Cardiac septum (tissue), 1 donor: Measurements from ENCODE around the gene CD160. TPM values are rescaled to one million over a fixed set of nuclear protein-coding genes. Genes with fewer than 3 reads are reported as not detected.
"Not testable (repeated sequence)": the region's sequence is repeated elsewhere in the genome, so short reads cannot be mapped to it uniquely, and the experiment has no call there.

Experiments
- DNase-seq: peaks from one replicate; pipeline ENCODE4 v3.0.0-alpha.2; 2020; ENCODE audit warnings: low spot score
- intact Hi-C: fragments of 100-400 bp; cut with DNase I; formaldehyde crosslinking; loops from one replicate; pipeline ENCODE4 v1.14.0; 2022
- total RNA-seq: library from RNA; stranded (reverse); fragmentation: NEBNext Ultra II Directional; extraction: Animal tissue kit (Norgen Biotek cat#: 25700); gene quantifications from one replicate; pipeline ENCODE4 v1.2.1, GENCODE V29; 2021
- donor health status: DM: no; HTN: no; CAD: no.

CD160 gene
- total RNA-seq, 1 donor from 2014 or later = 0.22 TPM

- intact Hi-C loops = no loop called here
- no peak for DNase-seq
Observed at GRCh38 chr1:145707183-145707867, 12.0 kb upstream of the CD160 start, which contains the start of gene PDZK1. Gene PDZK1 (minus strand): TSS chr1:145707368. CDS start chr1:145688021, 19,347 bp downstream.

GRCh38 chr1:145708063-145708462, 11.2 kb upstream of the CD160 start:
- no peak for DNase-seq
- intact Hi-C loops = no loop called here

DNA sequence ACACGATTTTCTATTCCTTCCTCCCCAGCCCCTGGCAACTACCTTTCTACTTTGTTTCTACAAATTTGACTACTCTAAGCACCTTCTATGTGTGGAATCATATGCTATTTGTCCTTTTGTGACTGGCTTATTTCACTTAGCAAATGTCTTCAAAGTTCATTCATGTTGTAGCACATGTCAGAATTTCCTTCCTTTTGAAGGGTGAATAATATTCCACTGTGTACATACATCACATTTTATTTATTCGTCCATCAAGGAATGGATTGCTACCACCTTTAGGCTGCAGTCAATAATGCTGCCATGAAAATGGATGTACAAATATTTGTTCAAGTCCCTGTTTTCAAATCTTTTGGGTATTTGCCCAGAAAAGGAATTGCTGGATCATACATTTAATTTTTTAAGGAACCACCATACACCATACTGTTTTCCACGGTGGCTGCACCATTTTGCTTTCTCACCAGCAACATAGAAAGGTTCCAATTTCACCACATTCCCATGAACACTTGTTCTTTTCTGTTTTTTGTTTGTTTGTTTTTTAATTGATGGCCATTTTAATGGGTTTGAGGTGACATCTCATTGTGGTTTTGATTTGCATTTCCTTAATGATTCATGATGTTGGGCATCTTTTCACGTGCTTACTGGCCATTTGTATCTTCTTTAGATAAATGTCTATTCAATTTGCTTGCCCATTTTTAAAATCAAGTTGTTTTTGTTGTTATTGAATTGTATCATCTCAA, 8.8 kb upstream of the CD160 start:
- intact Hi-C loops = no loop called here
- no peak for DNase-seq

- intact Hi-C loops = no loop called here
- no peak for DNase-seq
Observed at GRCh38 chr1:145711213-145711651, 8.1 kb upstream of the CD160 start.

DNA sequence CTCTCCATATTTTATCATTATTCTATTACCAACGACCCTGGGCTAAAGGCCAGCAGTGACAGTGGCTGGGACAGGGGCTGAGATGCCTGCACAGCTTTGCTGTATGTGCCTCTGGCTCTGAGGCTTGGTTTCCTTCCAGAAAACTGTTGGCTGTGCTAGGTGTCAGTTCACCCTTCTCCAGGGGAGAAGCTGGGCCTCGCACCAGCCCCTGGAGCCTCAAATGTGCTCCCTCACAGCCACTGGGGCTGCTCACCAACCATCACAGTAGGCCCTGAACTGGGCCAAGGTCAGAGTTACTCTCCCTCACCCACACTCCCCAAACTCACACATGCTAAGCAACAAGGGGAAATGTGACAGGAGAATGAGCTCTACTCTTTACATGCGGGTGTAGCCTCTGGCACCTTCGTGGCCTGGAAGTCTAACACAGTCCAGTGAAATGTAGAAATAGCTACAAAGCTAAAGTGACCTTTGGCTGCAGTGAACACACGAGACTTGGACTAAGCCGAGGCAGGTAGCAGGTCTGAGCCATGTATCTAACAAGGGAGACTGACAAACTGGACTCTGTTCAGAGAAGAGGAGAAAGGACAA, 4.7 kb upstream of the CD160 start:
- intact Hi-C loops = no loop called here
- DNase-seq = no peak

- intact Hi-C loops = no loop called here
- no peak for DNase-seq
Observed at GRCh38 chr1:145716641-145717345, 2.5 kb upstream of the CD160 start.

GRCh38 chr1:145717833-145718232, 1.5 kb upstream of the CD160 start:
- DNase-seq = no peak
- intact Hi-C loops = no loop called here

DNA sequence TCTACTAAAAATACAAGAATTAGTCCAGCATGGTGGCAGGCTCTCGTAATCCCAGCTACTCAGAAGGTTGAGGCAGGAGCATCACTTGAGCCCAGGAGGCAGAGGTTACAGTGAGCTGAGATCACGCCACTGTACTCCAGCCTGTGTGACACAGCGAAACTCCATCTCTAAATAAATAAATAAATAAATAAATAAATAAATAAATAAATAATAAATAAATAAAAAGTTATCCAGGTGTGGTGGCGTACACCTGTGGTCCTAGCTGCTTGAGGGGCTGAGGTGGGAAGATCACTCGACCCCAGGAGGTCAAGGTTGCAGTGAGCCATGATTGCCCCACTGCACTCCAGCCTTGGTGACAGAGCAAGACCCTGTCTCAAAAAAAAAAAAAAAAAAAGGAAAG, 834 bp upstream of the CD160 start:
- DNase-seq, intact Hi-C loops: not testable (repeated sequence)

GRCh38 chr1:145720556-145720877, 1.2 kb downstream of the CD160 start:
- intact Hi-C loops = no loop called here
- no peak for DNase-seq

- peak; percentile 88 for DNase-seq
- intact Hi-C loops = no loop called here
Observed at GRCh38 chr1:145720878-145721671, 1.8 kb downstream of the CD160 start.

DNA sequence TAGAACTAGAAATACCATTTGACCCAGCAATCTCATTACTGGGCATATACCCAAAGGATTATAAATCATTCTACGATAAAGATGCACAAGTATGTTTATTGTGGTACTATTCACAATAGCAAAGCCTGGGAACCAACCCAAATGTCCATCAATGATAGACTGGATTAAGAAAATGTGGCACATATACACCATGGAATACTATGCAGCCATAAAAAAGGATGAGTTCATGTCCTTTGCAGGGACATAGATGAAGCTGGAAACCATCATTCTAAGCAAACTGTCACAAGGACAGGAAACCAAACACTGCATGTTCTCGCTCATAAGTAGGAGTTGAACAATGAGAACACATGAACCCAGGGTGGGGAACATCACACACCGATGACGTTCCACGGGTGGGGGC, 6.9 kb downstream of the CD160 start:
- intact Hi-C loops = not testable (repeated sequence)

DNA sequence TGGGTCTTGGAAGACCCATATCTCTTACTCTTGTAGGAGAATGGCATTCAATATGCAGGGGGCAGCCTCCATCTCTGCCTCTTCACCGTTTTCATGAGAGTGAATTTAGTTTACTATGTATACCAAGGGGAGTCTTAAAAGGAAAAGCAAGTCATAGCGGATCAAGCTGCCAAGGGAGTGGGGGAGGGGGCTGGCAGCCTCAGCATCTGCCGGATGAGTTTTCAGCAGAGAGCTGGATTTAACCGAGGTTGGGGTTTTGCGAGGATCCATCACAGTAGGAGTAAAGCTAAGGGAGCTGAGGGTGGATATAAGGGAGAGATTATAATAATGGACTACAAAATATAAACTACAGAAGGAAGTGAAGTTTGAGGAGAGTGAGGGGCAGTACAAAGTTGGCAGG, 9.9 kb downstream of the CD160 start:
- intact Hi-C loops = no loop called here
- DNase-seq = no peak

More for the DNA sequence above, 6.9 kb downstream of the CD160 start:
- not testable (repeated sequence) for DNase-seq

DNA sequence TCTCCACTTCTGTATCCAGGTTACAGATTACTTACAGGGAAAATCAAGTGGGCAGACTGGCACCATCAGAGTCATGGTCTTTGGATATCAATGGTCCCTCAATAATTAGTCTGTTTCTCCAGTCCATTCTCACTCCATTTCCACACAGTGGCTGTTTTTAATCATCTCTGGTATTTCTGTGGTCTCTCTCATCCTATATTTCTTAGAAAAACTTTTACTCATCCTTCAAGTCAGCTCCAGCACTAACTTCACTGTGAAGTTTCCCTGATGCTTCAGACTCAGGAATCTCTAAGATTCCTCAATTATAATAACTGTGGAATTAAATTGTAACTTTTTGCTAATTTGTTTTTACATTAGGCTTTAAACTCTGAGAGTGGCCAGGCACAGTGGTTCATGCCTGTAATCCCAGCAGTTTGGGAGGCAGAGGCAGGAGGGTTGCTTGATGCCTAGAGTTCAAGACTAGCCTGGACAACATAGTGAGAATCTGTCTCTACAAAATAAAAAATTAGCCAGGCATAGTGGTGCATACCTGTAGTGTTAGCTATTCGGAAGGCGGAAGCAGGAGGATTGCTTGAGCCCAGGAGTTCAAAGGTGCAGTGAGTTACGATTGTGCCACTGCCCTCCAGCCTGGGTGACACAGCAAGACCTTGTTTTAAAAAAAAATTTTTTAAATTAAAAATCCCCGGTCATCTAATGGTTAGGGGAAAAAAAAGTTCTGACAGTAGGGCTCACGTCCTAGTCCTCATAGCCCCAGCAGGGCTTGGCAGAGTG, 10.6 kb downstream of the CD160 start:
- intact Hi-C loops = no loop called here
- no peak for DNase-seq

- no peak for DNase-seq
- intact Hi-C loops = no loop called here
Observed at GRCh38 chr1:145730467-145730866, 11.2 kb downstream of the CD160 start.

- intact Hi-C loops = no loop called here
- no peak for DNase-seq
Observed at GRCh38 chr1:145730900-145731299, 11.6 kb downstream of the CD160 start.

DNA sequence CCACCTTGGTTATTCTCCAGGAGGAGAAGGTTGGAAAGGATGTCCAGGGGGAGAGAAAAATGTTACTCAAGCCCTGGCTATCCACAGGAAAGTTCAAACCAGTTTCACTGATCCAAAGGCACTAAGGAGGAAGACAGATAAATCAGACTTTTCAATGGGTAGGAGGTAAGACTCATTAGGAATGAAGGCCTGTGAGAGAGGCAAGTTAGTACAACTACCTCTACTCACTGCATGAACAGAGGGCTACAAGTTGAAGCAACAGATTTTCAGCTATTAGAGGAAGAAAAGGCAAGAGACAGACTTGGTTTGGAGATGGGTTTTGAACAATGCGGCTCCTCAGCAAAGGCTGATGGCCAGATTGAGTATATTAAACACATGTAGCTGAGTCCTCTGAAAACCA, 16.9 kb downstream of the CD160 start:
- intact Hi-C loops = no loop called here
- no peak for DNase-seq

DNA sequence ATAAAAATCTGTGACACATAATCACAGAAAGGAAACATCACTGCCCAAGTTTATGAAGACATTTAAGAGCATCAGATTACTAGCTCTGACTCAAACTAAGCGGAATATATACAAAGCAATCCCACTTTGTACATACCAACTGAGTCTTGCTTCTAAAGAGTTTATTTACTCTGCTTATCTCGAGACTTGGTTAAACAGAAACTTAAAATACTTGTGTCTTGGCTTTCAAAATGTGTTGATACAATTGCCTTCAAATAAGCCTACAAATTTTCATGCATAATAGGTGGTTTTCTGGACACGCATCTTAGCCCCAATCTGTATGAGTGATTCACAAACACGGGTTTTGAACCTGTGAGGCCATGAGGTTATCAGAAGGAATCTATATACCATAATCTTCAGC, 21.0 kb downstream of the CD160 start:
- intact Hi-C loops = no loop called here
- DNase-seq = no peak

- intact Hi-C loops = no loop called here
- DNase-seq = no peak
Observed at GRCh38 chr1:145747398-145748247, 28.3 kb downstream of the CD160 start.
